GM21529 (cell line): ENCODE results near the gene FOXP1.

ENCODE experiments used
- ATAC-seq: cut with Tn5 transposase; IDR thresholded peaks from one replicate; pipeline ENCODE4 v1.9.1; 2021; ENCODE audit not compliant: unreplicated experiment

The FOXP1 gene

GRCh38 chr3:71384388-71384787 is 199.1 kb downstream of the FOXP1 start:
- ATAC-seq: no peak

- ATAC-seq: no peak
Observed at GRCh38 chr3:71380096-71380495, 203.4 kb downstream of the FOXP1 start.

- no peak for ATAC-seq
Observed at GRCh38 chr3:71378509-71378908, 205.0 kb downstream of the FOXP1 start.

GRCh38 chr3:71376911-71377310 is 206.6 kb downstream of the FOXP1 start:
- no peak for ATAC-seq

GRCh38 chr3:71376503-71376902 is 207.0 kb downstream of the FOXP1 start:
- no peak for ATAC-seq

DNA sequence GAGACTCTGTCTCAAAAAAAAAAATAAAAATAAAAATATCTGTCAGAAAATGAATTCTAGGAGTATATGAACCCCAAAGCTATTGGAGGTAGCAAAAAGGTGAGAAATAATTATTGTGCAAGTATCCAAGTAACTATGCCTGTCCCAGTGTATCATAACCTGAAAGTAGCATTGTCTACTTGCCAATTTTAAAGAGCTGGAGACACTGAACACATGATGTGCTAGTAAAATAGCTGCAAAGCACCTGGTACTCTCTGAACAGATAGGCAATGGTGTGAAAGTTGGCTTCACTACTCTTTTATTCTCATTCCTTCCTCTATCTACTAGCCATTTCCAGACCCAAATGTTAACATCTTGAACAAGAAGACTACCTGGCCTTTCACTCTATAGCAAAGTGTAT is 208.9 kb downstream of the FOXP1 start:
- no peak for ATAC-seq

DNA sequence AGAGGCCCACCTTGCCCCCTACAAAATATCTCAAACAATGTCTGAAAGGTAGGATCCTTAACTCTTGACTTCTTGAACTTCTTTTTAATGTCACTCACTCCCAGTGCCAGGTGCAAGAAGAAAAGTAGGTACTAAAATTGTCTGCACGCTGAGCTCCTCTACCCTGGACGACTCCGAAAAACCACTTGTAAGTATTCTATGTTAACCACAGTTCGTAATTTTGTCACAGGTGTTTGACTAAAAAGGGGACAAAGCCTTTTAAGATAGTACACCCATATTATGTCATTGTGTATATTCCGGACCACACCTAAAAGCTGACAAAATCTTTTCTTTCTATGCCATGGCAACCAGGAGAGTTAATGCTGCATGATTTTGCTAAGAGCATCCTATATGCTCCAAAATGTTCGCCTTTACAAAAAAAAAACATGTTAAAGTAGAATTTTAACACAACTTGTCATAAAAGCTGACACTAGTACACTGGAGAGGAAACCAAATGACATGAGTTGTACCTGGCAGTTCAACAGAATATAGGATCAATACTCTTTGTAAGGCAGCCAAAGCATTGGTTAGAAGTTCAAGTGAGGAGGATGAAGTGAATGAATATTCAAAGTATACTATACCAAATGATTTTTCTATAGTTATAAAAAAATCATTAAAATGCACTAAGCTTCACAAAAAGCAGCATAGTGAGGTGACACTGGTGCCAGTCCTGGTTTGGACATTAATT is 210.5 kb downstream of the FOXP1 start:
- no peak for ATAC-seq

GRCh38 chr3:71372241-71372768 is 211.2 kb downstream of the FOXP1 start:
- no peak for ATAC-seq

DNA sequence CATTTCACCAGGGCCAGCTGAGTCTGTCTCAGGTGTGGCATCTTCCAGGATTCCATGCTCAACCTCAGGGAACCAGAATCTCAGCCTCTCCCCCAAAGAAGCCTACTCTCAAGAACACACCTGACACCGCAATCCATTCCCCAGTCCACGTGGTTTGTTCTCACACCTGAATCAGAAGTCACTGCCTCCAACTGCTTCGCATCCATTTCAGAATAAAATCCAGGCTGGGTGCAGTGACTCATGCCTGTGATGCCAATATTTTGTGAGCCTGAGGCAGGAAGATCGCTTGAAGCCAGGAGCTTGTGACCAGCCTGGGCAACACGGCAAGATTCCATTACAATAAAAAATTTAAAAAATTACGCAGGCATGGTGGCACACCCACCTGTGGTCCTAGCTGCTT is 212.2 kb downstream of the FOXP1 start:
- ATAC-seq: no peak

- ATAC-seq: no peak
Observed at GRCh38 chr3:71370467-71370866, 213.1 kb downstream of the FOXP1 start.

GRCh38 chr3:71369701-71370391 is 213.7 kb downstream of the FOXP1 start:
- ATAC-seq: no peak

DNA sequence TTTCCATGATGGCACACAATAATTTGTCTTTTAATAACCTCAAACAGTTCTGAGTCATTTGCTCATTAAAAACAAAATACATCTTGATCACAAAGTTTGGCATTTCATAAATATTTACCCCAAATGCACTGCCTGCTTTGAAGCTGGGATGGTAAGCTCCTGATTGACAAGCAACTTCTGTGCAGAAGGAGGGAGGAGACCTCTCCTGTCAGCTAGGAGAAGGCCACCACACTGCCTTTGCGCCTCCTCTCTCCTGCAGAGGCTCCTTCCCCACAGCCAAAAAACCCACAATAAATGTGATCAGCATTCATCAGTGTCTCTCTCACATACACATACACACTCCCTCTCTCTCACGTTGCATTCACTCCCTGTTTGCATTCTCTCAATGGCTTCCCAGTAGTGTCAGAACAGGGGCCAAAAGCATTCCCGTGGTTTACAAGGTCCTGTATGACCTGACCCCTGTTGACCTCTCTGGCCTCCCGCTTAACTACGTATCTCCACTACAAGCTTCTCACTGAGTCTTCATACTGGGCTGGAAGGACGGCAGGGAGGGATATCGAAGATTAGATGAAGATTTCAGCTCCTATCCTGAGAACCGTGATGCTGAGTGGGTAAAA is 216.4 kb downstream of the FOXP1 start:
- ATAC-seq: no peak

GRCh38 chr3:71361334-71361890 is 222.1 kb downstream of the FOXP1 start:
- no peak for ATAC-seq

GRCh38 chr3:71360764-71361163 is 222.8 kb downstream of the FOXP1 start:
- peak; percentile 86 for ATAC-seq

- peak; percentile 32 for ATAC-seq
Observed at GRCh38 chr3:71360180-71360579, 223.3 kb downstream of the FOXP1 start.

DNA sequence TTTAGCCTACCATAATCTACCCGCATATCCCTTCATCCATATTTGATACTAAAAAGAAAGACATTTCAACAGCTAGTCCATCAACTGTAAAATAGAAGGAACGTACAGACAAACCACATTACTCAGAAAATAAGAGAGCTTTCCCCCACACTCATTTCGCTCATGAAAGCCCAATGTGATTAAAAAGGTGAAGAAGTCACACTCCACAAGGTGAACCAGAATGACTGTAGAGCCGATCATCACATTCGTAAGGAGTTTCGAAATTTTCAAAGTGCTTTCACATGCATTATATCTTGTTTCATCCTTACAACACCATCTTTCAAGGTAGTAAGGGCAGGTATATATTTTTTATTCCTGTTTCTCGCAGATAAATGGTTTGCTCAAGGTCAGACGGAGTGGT is 225.3 kb downstream of the FOXP1 start:
- ATAC-seq: no peak

DNA sequence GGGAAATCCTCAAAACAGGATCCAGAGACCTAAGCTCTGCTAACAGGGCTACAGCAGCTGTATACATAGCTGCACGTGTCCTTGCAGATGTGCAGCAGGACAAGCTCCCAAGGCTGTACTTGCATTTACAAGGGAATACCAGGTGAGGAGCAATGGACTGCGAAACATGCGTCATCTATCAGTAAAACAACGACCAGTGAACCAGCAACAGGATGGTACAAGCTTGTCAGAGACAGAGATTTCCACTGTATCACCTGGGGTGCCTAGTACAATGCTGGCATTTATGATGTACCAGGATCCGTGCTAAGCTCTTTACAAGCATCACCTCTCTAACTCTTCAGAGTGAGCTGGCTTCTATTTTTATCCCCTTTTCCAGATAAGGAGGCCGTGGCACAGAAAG is 227.3 kb downstream of the FOXP1 start:
- ATAC-seq: no peak

GRCh38 chr3:71355862-71356261 is 227.7 kb downstream of the FOXP1 start:
- ATAC-seq: no peak

DNA sequence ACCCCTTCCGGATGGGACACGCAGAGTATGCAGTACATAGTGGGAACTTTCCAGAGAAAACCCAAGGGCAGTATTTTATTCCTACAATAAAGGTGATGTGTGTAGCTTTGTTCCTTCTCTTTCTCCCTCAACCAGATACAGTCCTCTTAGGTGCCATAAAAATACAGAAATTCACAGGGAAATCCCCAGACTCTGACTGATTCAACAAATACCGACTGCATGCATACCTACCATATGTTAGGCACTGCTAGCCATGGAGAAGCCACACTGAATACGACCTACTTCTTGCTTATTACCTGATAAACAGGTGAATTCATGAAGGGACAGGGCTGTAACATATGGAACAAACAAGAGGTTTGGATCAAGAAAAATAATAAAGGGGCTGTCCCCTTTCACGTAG is 228.5 kb downstream of the FOXP1 start:
- no peak for ATAC-seq

DNA sequence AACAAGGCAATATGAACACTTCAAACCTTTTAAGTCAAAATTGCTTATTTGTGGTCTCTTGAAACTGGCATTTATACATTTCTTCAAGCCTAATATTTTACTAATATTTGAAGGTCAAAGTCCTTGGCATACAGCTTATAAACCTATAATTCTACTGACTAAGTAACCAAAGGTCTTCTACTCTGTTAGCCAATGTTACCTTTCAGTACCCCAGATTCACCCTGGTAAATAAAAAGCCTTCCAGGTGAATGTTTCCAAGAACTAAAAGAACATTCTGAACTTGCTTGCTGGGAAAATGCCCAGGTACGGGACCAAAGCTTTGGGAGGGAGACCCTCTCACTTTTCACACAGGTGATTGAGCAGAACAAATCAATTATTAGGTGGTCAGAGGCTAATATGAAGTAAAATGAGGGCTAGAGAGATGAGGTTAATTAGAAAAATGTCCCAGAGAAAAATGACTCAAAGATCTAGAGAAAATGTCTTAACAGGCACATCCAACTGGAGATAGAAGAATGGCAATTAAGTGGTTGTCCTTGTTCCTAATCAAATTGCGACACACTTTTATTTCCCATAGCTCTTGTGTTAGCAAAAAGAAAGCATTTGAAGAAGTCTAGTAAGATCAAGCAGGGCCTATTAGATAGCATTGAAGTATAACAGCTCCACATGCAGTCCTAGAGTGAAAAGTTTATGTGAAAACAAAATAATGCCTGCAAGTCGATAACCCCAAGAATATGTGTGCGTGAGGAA is 232.0 kb downstream of the FOXP1 start:
- ATAC-seq: no peak

DNA sequence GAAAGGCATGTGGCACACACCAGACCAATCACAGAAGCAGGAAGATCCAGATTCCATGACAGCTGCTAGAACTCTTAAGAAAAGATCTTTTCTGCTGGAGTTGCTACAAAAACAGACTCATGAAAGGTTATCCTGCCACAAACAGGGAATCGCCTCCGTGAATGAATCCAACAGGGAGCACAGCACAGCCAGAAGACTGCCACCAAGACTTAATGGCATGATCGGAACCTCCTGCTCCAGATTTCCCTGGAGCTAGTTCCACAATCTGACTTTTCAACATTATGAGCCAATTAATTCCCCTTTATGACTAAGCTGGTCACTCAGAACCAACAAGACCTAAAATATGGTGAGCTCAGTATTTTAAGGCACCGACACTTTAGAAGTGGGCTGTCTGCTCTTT is 232.5 kb downstream of the FOXP1 start:
- ATAC-seq: no peak
